K562 (cell line): ENCODE data around the gene EGR1. TPM values are rescaled to one million over a fixed set of nuclear protein-coding genes. Genes with fewer than 3 reads are reported as not detected.
A peak's percentile ranks its signal among the peaks of the same experiment; 100 is the strongest.

Experiments
- CCAR2 ChIP-seq: fragments of 200-400 bp; formaldehyde crosslinking; IDR thresholded peaks from 2 replicates; pipeline ENCODE4 v1.6.1; 2017; ENCODE audit warnings: mild to moderate bottlenecking, low read depth, low read length
- FUS ChIP-seq: fragments of 200-400 bp; formaldehyde crosslinking; optimal IDR thresholded peaks from 2 replicates; pipeline ENCODE3; 2017; ENCODE audit warnings: low read depth, low read length
- GABPB2 ChIP-seq: fragments of 250-450 bp; sonication (Bioruptor Pico); conservative IDR thresholded peaks from 2 replicates; pipeline ENCODE4 v1.5.1; 2021; ENCODE audit warnings: mild to moderate bottlenecking
- KDM1A ChIP-seq, 2 experiments: fragments of 450-650 bp; IDR thresholded peaks; 2 replicates each; pipeline ENCODE4 v1.6.1; 2016; ENCODE audit warnings: mild to moderate bottlenecking in 2 of 2
- MCM7 ChIP-seq, 2 experiments: fragments of 450-650 bp; IDR thresholded peaks; 2 replicates each; pipeline ENCODE4 v1.6.1; 2016 to 2018
- MTF1 ChIP-seq: fragments of 250-450 bp; sonication (Bioruptor Pico); IDR thresholded peaks from 2 replicates; pipeline ENCODE4 v1.9.0; 2021; ENCODE audit warnings: moderate library complexity, mild to moderate bottlenecking, inconsistent platforms, borderline replicate concordance
- NFE2 ChIP-seq: IDR thresholded peaks from 2 replicates; pipeline ENCODE4 v1.6.1; 2014; ENCODE audit warnings: antibody characterized with exemption, low read depth
- NFRKB ChIP-seq: fragments of 450-650 bp; IDR thresholded peaks from 2 replicates; pipeline ENCODE4 v1.6.1; 2016; ENCODE audit warnings: low read depth
- NFYB ChIP-seq: IDR thresholded peaks from 2 replicates; pipeline ENCODE4 v1.6.1; 2011; ENCODE audit warnings: mild to moderate bottlenecking, moderate library complexity; ENCODE audit not compliant: insufficient read length; ENCODE audit errors: extremely low read depth
- SETDB1 ChIP-seq: IDR thresholded peaks from one replicate; pipeline ENCODE4 v1.6.1; 2012; ENCODE audit warnings: low read length, control low read depth, inconsistent platforms
- SNRNP70 ChIP-seq: fragments of 200-400 bp; formaldehyde crosslinking; optimal IDR thresholded peaks from 2 replicates; pipeline ENCODE3; 2017; ENCODE audit warnings: low read depth, low read length
- SP2 ChIP-seq: IDR thresholded peaks from 2 replicates; pipeline ENCODE4 v1.6.1; 2011; ENCODE audit warnings: mild to moderate bottlenecking, low read depth, low read length, moderate library complexity; ENCODE audit not compliant: poor library complexity, severe bottlenecking; ENCODE audit errors: extremely low read depth
- TAF15 ChIP-seq: fragments of 200-400 bp; formaldehyde crosslinking; IDR thresholded peaks from 2 replicates; pipeline ENCODE4 v1.6.1; 2017; ENCODE audit warnings: mild to moderate bottlenecking, low read depth, low read length, moderate library complexity
- U2AF2 ChIP-seq: fragments of 200-400 bp; formaldehyde crosslinking; optimal IDR thresholded peaks from 2 replicates; pipeline ENCODE3; 2017; ENCODE audit warnings: low read depth, mild to moderate bottlenecking, low read length
- ZNF57 ChIP-seq: fragments of 450-650 bp; formaldehyde crosslinking; IDR thresholded peaks from 2 replicates; pipeline ENCODE4 v1.4.0; 2020; ENCODE audit warnings: mild to moderate bottlenecking, moderate library complexity
- polyA plus RNA-seq, 8 experiments: library from polyadenylated mRNA; depleted of rRNA in 4 of 8; stranded (reverse) in 5 of 8; unstranded in 3 of 8; fragments of >200 nt; fragmentation: Nextera tagmentation in 2 of 8; fragmentation: Illumina TruSeq in 1 of 8; extraction: Ambion mirVana in 2 of 8; extraction: Trizol in 1 of 8; gene quantifications; 2 replicates each; pipeline versions ENCODE4 v1.2.1 to v1.2.3, GENCODE V29; 2011 to 2014; ENCODE audit warnings: inconsistent platforms in 1 of 8, missing spikeins in 1 of 8
- total RNA-seq, 7 experiments: library from RNA; depleted of rRNA in 6 of 7; stranded (reverse); fragments of >200 nt in 6 of 7; fragmentation: Illumina TruSeq in 2 of 7; extraction: Trizol in 2 of 7; gene quantifications; 2 replicates each; pipeline versions ENCODE4 v1.2.1 to v1.2.3, GENCODE V29; 2011 to 2021; ENCODE audit warnings: low replicate concordance in 1 of 7
- TF ChIP-seq, protein P1 (sequence below), 2 experiments: IDR thresholded peaks; 2 replicates each; pipeline ENCODE4 v1.6.1; 2012; ENCODE audit warnings: improper control_type of control experiment in 2 of 2, low read depth in 2 of 2, low read length in 2 of 2, borderline replicate concordance in 1 of 2
- TF ChIP-seq, protein P2 (sequence below): IDR thresholded peaks from 2 replicates; pipeline ENCODE4 v1.6.1; 2014; ENCODE audit warnings: antibody characterized with exemption
- TF ChIP-seq, protein P3 (sequence below): fragments of 250-450 bp; sonication (Bioruptor Pico); IDR thresholded peaks from 2 replicates; pipeline ENCODE4 v1.8.0; 2022; ENCODE audit warnings: moderate library complexity, mild to moderate bottlenecking, inconsistent platforms
- TF ChIP-seq, protein P4 (sequence below): fragments of 250-450 bp; sonication (Bioruptor Pico); IDR thresholded peaks from 2 replicates; pipeline ENCODE4 v1.8.0; 2021; ENCODE audit warnings: moderate library complexity, mild to moderate bottlenecking, inconsistent platforms
- TF ChIP-seq, protein P5 (sequence below): fragments of 450-650 bp; formaldehyde crosslinking; IDR thresholded peaks from 2 replicates; pipeline ENCODE4 v1.4.0; 2020; ENCODE audit warnings: mild to moderate bottlenecking, moderate library complexity
- TF ChIP-seq, protein P6 (sequence below): fragments of 250-450 bp; sonication (Bioruptor Pico); IDR thresholded peaks from 2 replicates; pipeline ENCODE4 v1.8.0; 2022; ENCODE audit warnings: inconsistent platforms

Gene EGR1
- total and polyA plus RNA-seq, 9 of the 15 experiments (the other 6 are each of a cell fraction or from before 2014, with no cell fraction given) = 1.3 to 132 (median 21.5) TPM

DNA sequence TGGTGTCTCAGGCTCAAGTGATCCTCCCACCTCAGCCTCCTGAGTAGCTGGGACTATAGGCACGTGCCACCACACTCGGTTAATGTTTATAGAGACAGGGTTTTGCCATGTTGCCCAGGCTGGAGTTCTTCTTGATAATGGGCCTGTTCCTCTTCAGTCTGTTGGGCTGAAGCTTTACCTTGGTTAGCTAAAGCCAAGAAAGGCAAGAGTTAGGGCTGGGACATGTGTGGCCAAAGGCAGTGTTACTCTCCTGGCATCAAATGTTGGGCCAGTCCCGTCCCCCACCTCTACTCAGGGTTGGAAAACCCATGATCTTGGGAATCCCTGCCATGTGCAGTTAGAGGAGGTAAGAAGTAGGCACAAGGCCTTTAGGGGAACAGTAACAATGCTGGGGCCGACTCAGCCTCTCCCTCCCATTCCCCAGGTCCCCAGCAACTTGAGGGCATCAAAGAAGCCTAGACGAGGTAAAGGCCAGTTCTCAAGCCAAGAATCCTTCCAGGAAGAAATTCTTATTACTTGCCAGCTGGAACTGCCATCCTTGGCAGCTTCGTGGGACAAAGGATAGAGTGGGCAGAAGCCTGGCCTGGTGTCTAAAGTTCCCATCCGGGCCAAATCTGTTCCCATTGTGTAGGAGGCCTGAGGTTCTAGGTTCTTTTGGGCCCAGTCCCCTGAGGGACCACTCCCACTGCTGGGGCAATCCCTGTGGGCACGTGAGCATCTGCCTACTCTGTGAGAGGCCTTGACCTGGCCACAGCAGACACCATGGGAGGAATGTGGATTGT is 4.5 kb downstream of the EGR1 start (continued):
- TF ChIP-seq SNRNP70 = peak; percentile 99
- TF ChIP-seq, protein P1, sequence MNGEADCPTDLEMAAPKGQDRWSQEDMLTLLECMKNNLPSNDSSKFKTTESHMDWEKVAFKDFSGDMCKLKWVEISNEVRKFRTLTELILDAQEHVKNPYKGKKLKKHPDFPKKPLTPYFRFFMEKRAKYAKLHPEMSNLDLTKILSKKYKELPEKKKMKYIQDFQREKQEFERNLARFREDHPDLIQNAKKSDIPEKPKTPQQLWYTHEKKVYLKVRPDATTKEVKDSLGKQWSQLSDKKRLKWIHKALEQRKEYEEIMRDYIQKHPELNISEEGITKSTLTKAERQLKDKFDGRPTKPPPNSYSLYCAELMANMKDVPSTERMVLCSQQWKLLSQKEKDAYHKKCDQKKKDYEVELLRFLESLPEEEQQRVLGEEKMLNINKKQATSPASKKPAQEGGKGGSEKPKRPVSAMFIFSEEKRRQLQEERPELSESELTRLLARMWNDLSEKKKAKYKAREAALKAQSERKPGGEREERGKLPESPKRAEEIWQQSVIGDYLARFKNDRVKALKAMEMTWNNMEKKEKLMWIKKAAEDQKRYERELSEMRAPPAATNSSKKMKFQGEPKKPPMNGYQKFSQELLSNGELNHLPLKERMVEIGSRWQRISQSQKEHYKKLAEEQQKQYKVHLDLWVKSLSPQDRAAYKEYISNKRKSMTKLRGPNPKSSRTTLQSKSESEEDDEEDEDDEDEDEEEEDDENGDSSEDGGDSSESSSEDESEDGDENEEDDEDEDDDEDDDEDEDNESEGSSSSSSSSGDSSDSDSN (IDR thresholded peaks at IDR 0.05; ENCODE audit: borderline replicate concordance in 1 of 2, low read depth in 2 of 2, low read length in 2 of 2) = no peak
- no peak for TF ChIP-seq MTF1
- no peak for TF ChIP-seq GABPB2 (CRISPR knock-in tag)
- TF ChIP-seq, protein P2, sequence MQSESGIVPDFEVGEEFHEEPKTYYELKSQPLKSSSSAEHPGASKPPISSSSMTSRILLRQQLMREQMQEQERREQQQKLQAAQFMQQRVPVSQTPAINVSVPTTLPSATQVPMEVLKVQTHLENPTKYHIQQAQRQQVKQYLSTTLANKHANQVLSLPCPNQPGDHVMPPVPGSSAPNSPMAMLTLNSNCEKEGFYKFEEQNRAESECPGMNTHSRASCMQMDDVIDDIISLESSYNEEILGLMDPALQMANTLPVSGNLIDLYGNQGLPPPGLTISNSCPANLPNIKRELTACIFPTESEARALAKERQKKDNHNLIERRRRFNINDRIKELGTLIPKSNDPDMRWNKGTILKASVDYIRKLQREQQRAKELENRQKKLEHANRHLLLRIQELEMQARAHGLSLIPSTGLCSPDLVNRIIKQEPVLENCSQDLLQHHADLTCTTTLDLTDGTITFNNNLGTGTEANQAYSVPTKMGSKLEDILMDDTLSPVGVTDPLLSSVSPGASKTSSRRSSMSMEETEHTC = no peak
- TF ChIP-seq KDM1A (IDR thresholded peaks at IDR 0.05) = peak; percentile 40 to 58; a peak in 3 of 4 replicates
- TF ChIP-seq, protein P3, sequence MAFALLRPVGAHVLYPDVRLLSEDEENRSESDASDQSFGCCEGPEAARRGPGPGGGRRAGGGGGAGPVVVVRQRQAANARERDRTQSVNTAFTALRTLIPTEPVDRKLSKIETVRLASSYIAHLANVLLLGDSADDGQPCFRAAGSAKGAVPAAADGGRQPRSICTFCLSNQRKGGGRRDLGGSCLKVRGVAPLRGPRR (CRISPR knock-in tag) = no peak
- no peak for TF ChIP-seq CCAR2
- TF ChIP-seq, protein P4, sequence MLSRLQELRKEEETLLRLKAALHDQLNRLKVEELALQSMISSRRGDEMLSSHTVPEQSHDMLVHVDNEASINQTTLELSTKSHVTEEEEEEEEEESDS (CRISPR knock-in tag) = no peak
- TF ChIP-seq NFRKB = no peak
- peak; percentile 51; the same call in 1 of the 2 replicates for TF ChIP-seq TAF15
- TF ChIP-seq FUS = no peak
- no peak for TF ChIP-seq MCM7 (IDR thresholded peaks at IDR 0.05)
- TF ChIP-seq ZNF57 (CRISPR knock-in tag) = peak; percentile 49; the same call in 1 of the 2 replicates
- no peak for TF ChIP-seq SETDB1
- TF ChIP-seq, protein P5, sequence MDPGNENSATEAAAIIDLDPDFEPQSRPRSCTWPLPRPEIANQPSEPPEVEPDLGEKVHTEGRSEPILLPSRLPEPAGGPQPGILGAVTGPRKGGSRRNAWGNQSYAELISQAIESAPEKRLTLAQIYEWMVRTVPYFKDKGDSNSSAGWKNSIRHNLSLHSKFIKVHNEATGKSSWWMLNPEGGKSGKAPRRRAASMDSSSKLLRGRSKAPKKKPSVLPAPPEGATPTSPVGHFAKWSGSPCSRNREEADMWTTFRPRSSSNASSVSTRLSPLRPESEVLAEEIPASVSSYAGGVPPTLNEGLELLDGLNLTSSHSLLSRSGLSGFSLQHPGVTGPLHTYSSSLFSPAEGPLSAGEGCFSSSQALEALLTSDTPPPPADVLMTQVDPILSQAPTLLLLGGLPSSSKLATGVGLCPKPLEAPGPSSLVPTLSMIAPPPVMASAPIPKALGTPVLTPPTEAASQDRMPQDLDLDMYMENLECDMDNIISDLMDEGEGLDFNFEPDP = peak; percentile 89
- TF ChIP-seq NFE2 = no peak
- TF ChIP-seq, protein P6, sequence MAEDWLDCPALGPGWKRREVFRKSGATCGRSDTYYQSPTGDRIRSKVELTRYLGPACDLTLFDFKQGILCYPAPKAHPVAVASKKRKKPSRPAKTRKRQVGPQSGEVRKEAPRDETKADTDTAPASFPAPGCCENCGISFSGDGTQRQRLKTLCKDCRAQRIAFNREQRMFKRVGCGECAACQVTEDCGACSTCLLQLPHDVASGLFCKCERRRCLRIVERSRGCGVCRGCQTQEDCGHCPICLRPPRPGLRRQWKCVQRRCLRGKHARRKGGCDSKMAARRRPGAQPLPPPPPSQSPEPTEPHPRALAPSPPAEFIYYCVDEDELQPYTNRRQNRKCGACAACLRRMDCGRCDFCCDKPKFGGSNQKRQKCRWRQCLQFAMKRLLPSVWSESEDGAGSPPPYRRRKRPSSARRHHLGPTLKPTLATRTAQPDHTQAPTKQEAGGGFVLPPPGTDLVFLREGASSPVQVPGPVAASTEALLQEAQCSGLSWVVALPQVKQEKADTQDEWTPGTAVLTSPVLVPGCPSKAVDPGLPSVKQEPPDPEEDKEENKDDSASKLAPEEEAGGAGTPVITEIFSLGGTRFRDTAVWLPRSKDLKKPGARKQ (CRISPR knock-in tag) = no peak
- TF ChIP-seq U2AF2 = no peak
- TF ChIP-seq SP2 = no peak
- TF ChIP-seq NFYB = no peak
